HEK293 (cell line): ENCODE measurements around the gene BHMT.

Experiments
- CTCF ChIA-PET: fragments of 350-600 bp; formaldehyde crosslinking; extraction: SDS; loops from one replicate; lab custom pipeline; 2021; ENCODE audit warnings: antibody characterized with exemption; lab: Yijun Ruan, JAX
- POLR2A ChIA-PET: fragments of 300-600 bp; formaldehyde crosslinking; extraction: SDS; loops from one replicate; lab custom pipeline; 2020; ENCODE audit warnings: antibody characterized with exemption, inconsistent platforms; lab: Yijun Ruan, JAX
- H3K27ac ChIP-seq: fragments of 200-500 bp; sonication (Bioruptor generic); 2 replicates; pipeline ENCODE4 v1.5.1; 2014; ENCODE audit warnings: low read depth, low read length, control low read depth, inconsistent platforms; ENCODE audit errors: extremely low read depth
- H3K36me3 ChIP-seq, 2 experiments: fragments of 200-500 bp in 1 of 2; sonication (Bioruptor generic) in 1 of 2; 1 replicate in 1 of 2; 2 replicates in 1 of 2; pipeline ENCODE4 v1.5.1; 2014 to 2017; ENCODE audit warnings: inconsistent platforms in 2 of 2, low read length in 2 of 2; ENCODE audit not compliant: control insufficient read depth in 2 of 2, insufficient read depth in 1 of 2
- H3K4me1 ChIP-seq: fragments of 200-500 bp; sonication (Bioruptor generic); 2 replicates; pipeline ENCODE4 v1.5.1; 2014; ENCODE audit warnings: mild to moderate bottlenecking, low read length, inconsistent platforms; ENCODE audit not compliant: control insufficient read depth, insufficient read depth
- H3K4me3 ChIP-seq: 2 replicates; pipeline ENCODE4 v1.5.1; 2011; ENCODE audit warnings: low read depth, mild to moderate bottlenecking, control low read depth, low read length, moderate library complexity
- H3K9me3 ChIP-seq: fragments of 200-500 bp; sonication (Bioruptor generic); 2 replicates; pipeline ENCODE4 v1.5.1; 2014; ENCODE audit warnings: low read depth, low read length, inconsistent platforms; ENCODE audit not compliant: control insufficient read depth, insufficient read depth
- HOXA7 ChIP-seq: sonication (generic); formaldehyde crosslinking; IDR thresholded peaks from 2 replicates; pipeline ENCODE4 v1.8.1; 2022; ENCODE audit warnings: missing genetic modification reagents, borderline replicate concordance
- KLF7 ChIP-seq: fragments of 450-650 bp; formaldehyde crosslinking; IDR thresholded peaks from 2 replicates; pipeline ENCODE4 v1.5.1; 2016; ENCODE audit warnings: missing biosample characterization, missing genetic modification characterization, borderline replicate concordance
- SCRT1 ChIP-seq: fragments of 450-650 bp; formaldehyde crosslinking; IDR thresholded peaks from 2 replicates; pipeline ENCODE4 v1.5.1; 2016; ENCODE audit warnings: missing biosample characterization, missing genetic modification characterization, borderline replicate concordance
- SCRT2 ChIP-seq: fragments of 450-650 bp; formaldehyde crosslinking; IDR thresholded peaks from 2 replicates; pipeline ENCODE4 v1.5.1; 2016; ENCODE audit warnings: missing biosample characterization, missing genetic modification characterization
- TCF7L2 ChIP-seq: IDR thresholded peaks from 2 replicates; pipeline ENCODE4 v1.6.1; 2011; ENCODE audit warnings: low read depth, mild to moderate bottlenecking, inconsistent platforms, low read length, moderate library complexity, borderline replicate concordance
- YY1 ChIP-seq: fragments of 450-650 bp; formaldehyde crosslinking; IDR thresholded peaks from 2 replicates; pipeline ENCODE4 v1.5.1; 2018; ENCODE audit warnings: missing biosample characterization, missing genetic modification characterization
- ZBTB7A ChIP-seq: fragments of 450-650 bp; formaldehyde crosslinking; IDR thresholded peaks from 2 replicates; pipeline ENCODE4 v1.5.1; 2016; ENCODE audit warnings: low read depth, missing biosample characterization, missing genetic modification characterization
- ZFP41 ChIP-seq: fragments of 450-650 bp; formaldehyde crosslinking; IDR thresholded peaks from 2 replicates; pipeline ENCODE4 v1.5.1; 2016; ENCODE audit warnings: missing biosample characterization, missing genetic modification characterization, borderline replicate concordance
- ZNF133 ChIP-seq: fragments of 450-650 bp; formaldehyde crosslinking; IDR thresholded peaks from 2 replicates; pipeline ENCODE4 v1.5.1; 2016; ENCODE audit warnings: missing biosample characterization, missing genetic modification characterization
- ZNF140 ChIP-seq: fragments of 450-650 bp; formaldehyde crosslinking; IDR thresholded peaks from 2 replicates; pipeline ENCODE4 v1.5.1; 2016; ENCODE audit warnings: missing biosample characterization, missing genetic modification characterization
- ZNF16 ChIP-seq: fragments of 450-650 bp; formaldehyde crosslinking; IDR thresholded peaks from 2 replicates; pipeline ENCODE4 v1.5.1; 2016; ENCODE audit warnings: low read depth, missing biosample characterization, missing genetic modification characterization
- ZNF248 ChIP-seq: fragments of 450-650 bp; formaldehyde crosslinking; IDR thresholded peaks from 2 replicates; pipeline ENCODE4 v1.5.1; 2017; ENCODE audit warnings: missing biosample characterization, missing genetic modification characterization
- ZNF302 ChIP-seq: fragments of 450-650 bp; formaldehyde crosslinking; IDR thresholded peaks from 2 replicates; pipeline ENCODE4 v1.5.1; 2016; ENCODE audit warnings: missing biosample characterization, missing genetic modification characterization, low read depth
- ZNF354C ChIP-seq: fragments of 450-650 bp; formaldehyde crosslinking; IDR thresholded peaks from 2 replicates; pipeline ENCODE4 v1.5.1; 2016; ENCODE audit warnings: missing biosample characterization, missing genetic modification characterization, low read depth, borderline replicate concordance
- ZNF529 ChIP-seq: fragments of 450-650 bp; formaldehyde crosslinking; IDR thresholded peaks from 2 replicates; pipeline ENCODE4 v1.5.1; 2017; ENCODE audit warnings: missing genetic modification characterization, missing biosample characterization; ENCODE audit not compliant: insufficient replicate concordance
- ZNF555 ChIP-seq: fragments of 450-650 bp; formaldehyde crosslinking; conservative IDR thresholded peaks from 2 replicates; pipeline ENCODE4 v1.5.1; 2017; ENCODE audit warnings: missing biosample characterization, mild to moderate bottlenecking, missing genetic modification characterization, inconsistent platforms
- ZNF571 ChIP-seq: fragments of 450-650 bp; formaldehyde crosslinking; IDR thresholded peaks from 2 replicates; pipeline ENCODE4 v1.5.0; 2017; ENCODE audit warnings: missing biosample characterization, missing genetic modification characterization
- ZNF747 ChIP-seq: fragments of 450-650 bp; formaldehyde crosslinking; IDR thresholded peaks from 2 replicates; pipeline ENCODE4 v1.5.1; 2016; ENCODE audit warnings: missing biosample characterization, missing genetic modification characterization
- ZNF791 ChIP-seq: fragments of 450-650 bp; formaldehyde crosslinking; IDR thresholded peaks from 2 replicates; pipeline ENCODE4 v1.5.1; 2016; ENCODE audit warnings: missing biosample characterization, missing genetic modification characterization
- ZXDB ChIP-seq: fragments of 450-650 bp; formaldehyde crosslinking; IDR thresholded peaks from 2 replicates; pipeline ENCODE4 v1.5.1; 2016; ENCODE audit warnings: missing biosample characterization, missing genetic modification characterization
- TF ChIP-seq, protein P1 (sequence below): fragments of 450-650 bp; formaldehyde crosslinking; IDR thresholded peaks from 2 replicates; pipeline ENCODE4 v1.5.1; 2016; ENCODE audit warnings: missing biosample characterization, missing genetic modification characterization
- TF ChIP-seq, protein P2 (sequence below): fragments of 450-650 bp; formaldehyde crosslinking; IDR thresholded peaks from 2 replicates; pipeline ENCODE4 v1.5.1; 2016; ENCODE audit warnings: missing biosample characterization, missing genetic modification characterization
- TF ChIP-seq, protein P3 (sequence below): fragments of 450-650 bp; formaldehyde crosslinking; IDR thresholded peaks from 2 replicates; pipeline ENCODE4 v1.5.1; 2016; ENCODE audit warnings: missing biosample characterization, missing genetic modification characterization
- TF ChIP-seq, protein P4 (sequence below): fragments of 450-650 bp; formaldehyde crosslinking; conservative IDR thresholded peaks from 2 replicates; pipeline ENCODE4 v1.5.1; 2016; ENCODE audit warnings: low read depth, missing biosample characterization, missing genetic modification characterization
- TF ChIP-seq, protein P5 (sequence below): fragments of 450-650 bp; formaldehyde crosslinking; IDR thresholded peaks from 2 replicates; pipeline ENCODE4 v1.5.1; 2016; ENCODE audit warnings: missing biosample characterization, missing genetic modification characterization

BHMT gene, protein sequence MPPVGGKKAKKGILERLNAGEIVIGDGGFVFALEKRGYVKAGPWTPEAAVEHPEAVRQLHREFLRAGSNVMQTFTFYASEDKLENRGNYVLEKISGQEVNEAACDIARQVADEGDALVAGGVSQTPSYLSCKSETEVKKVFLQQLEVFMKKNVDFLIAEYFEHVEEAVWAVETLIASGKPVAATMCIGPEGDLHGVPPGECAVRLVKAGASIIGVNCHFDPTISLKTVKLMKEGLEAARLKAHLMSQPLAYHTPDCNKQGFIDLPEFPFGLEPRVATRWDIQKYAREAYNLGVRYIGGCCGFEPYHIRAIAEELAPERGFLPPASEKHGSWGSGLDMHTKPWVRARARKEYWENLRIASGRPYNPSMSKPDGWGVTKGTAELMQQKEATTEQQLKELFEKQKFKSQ

DNA sequence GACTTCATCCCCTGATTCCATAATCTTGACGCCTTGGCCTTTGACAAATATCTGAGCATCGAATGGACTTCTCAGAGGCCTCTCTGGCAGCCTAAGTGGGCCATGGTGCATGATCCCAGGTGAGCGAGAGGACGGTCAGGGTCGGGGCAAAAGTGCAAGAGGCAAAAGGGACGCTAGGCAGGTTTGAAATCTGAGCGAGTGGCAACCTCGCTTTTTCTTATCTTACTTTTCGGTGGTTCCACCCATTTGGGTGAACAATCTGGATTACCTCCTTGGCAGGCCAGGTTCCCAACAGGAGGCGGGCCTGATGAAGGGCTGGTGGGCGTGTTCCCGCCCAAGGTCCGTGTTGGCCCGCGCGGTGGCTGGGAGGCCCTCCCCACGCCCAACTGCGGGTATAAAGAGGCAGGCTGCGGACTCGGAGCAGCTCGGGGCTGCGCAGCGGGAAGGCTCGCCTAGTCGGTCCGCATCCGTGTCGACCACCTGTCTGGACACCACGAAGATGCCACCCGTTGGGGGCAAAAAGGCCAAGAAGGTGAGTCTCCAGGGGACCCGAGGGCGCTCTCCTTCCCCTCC is at the start of gene BHMT:
Gene BHMT, plus strand, starts transcription at position 423 of the 573 bp plus-strand sequence. Its CDS starts 77 bp downstream, at position 500.
- POLR2A ChIA-PET, result no interaction called here
- Histone ChIP-seq H3K9me3 (no peaks in the 10 kb centered on the region), H3K4me3 (no peak within 1 kb of the TSS), H3K27ac (no peak within 1 kb of the TSS)
- CTCF ChIA-PET, result no interaction called here
- TF ChIP-seq SCRT1 (tag by site-specific recombination) (no peak), YY1 (tag by site-specific recombination) (no peak), SCRT2 (no peak), ZNF791 (tag by site-specific recombination) (no peak), ZNF302 (no peak), ZNF354C (tag by site-specific recombination) (no peak), ZBTB7A (tag by site-specific recombination) (no peak), ZFP41 (tag by site-specific recombination) (no peak)
- TF ChIP-seq, protein P1, sequence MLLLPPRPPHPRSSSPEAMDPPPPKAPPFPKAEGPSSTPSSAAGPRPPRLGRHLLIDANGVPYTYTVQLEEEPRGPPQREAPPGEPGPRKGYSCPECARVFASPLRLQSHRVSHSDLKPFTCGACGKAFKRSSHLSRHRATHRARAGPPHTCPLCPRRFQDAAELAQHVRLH, result no peak
- TF ChIP-seq, all 188 proteins: peak for 0
- H3K4me1 ChIP-seq, result peaks cover 10% of the 10 kb centered on the region; the same call in 1 of the 2 replicates
- no peaks in the 10 kb centered on the region for H3K36me3 ChIP-seq

DNA sequence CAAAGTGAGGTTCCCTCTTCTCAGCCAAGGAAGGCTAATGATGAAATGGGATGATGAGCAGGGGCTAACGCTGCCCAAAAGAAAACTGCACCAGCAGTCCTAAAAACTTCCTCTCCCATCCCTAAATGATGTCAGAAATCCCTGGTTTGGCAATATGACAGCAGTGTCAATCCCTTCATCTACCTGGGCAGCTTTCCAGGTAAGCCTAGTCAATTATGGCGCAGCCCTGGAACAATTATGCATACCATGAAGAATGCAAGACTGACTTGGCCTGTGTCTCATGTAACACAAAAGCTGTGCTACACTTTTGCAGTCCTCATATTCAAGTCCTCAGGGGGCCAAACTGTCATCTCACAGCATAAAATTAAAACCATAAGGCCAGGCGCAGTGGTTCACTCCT is 49.2 kb upstream of the BHMT start:
- POLR2A ChIA-PET, result no interaction called here
- TF ChIP-seq ZNF248 (tag by site-specific recombination) (no peak), ZNF16 (no peak), ZXDB (no peak), ZNF140 (tag by site-specific recombination) (no peak), HOXA7 (CRISPR knock-in tag) (no peak), TCF7L2 (no peak), ZNF555 (tag by site-specific recombination) (no peak), ZNF133 (tag by site-specific recombination) (no peak), ZNF571 (no peak), KLF7 (tag by site-specific recombination) (no peak), ZNF747 (tag by site-specific recombination) (no peak), ZNF529 (tag by site-specific recombination) (no peak)
- TF ChIP-seq, protein P2, sequence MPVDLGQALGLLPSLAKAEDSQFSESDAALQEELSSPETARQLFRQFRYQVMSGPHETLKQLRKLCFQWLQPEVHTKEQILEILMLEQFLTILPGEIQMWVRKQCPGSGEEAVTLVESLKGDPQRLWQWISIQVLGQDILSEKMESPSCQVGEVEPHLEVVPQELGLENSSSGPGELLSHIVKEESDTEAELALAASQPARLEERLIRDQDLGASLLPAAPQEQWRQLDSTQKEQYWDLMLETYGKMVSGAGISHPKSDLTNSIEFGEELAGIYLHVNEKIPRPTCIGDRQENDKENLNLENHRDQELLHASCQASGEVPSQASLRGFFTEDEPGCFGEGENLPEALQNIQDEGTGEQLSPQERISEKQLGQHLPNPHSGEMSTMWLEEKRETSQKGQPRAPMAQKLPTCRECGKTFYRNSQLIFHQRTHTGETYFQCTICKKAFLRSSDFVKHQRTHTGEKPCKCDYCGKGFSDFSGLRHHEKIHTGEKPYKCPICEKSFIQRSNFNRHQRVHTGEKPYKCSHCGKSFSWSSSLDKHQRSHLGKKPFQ (tag by site-specific recombination), result no peak
- TF ChIP-seq, protein P3, sequence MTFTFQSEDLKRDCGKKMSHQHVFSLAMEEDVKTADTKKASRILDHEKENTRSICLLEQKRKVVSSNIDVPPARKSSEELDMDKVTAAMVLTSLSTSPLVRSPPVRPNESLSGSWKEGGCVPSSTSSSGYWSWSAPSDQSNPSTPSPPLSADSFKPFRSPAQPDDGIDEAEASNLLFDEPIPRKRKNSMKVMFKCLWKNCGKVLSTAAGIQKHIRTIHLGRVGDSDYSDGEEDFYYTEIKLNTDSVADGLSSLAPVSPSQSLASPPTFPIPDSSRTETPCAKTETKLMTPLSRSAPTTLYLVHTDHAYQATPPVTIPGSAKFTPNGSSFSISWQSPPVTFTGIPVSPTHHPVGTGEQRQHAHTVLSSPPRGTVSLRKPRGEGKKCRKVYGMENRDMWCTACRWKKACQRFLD (tag by site-specific recombination), result no peak
- TF ChIP-seq, protein P4, sequence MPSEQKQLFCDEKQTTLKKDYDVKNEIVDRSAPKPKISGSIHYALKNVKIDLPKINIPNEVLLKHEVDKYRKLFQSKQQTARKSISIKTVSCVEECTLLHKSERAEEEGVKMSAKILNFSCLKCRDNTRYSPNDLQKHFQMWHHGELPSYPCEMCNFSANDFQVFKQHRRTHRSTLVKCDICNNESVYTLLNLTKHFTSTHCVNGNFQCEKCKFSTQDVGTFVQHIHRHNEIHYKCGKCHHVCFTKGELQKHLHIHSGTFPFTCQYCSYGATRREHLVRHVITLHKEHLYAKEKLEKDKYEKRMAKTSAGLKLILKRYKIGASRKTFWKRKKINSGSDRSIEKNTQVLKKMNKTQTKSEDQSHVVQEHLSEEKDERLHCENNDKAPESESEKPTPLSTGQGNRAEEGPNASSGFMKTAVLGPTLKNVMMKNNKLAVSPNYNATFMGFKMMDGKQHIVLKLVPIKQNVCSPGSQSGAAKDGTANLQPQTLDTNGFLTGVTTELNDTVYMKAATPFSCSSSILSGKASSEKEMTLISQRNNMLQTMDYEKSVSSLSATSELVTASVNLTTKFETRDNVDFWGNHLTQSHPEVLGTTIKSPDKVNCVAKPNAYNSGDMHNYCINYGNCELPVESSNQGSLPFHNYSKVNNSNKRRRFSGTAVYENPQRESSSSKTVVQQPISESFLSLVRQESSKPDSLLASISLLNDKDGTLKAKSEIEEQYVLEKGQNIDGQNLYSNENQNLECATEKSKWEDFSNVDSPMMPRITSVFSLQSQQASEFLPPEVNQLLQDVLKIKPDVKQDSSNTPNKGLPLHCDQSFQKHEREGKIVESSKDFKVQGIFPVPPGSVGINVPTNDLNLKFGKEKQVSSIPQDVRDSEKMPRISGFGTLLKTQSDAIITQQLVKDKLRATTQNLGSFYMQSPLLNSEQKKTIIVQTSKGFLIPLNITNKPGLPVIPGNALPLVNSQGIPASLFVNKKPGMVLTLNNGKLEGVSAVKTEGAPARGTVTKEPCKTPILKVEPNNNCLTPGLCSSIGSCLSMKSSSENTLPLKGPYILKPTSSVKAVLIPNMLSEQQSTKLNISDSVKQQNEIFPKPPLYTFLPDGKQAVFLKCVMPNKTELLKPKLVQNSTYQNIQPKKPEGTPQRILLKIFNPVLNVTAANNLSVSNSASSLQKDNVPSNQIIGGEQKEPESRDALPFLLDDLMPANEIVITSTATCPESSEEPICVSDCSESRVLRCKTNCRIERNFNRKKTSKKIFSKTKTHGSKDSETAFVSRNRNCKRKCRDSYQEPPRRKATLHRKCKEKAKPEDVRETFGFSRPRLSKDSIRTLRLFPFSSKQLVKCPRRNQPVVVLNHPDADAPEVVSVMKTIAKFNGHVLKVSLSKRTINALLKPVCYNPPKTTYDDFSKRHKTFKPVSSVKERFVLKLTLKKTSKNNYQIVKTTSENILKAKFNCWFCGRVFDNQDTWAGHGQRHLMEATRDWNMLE (tag by site-specific recombination), result no peak
- TF ChIP-seq, protein P5, sequence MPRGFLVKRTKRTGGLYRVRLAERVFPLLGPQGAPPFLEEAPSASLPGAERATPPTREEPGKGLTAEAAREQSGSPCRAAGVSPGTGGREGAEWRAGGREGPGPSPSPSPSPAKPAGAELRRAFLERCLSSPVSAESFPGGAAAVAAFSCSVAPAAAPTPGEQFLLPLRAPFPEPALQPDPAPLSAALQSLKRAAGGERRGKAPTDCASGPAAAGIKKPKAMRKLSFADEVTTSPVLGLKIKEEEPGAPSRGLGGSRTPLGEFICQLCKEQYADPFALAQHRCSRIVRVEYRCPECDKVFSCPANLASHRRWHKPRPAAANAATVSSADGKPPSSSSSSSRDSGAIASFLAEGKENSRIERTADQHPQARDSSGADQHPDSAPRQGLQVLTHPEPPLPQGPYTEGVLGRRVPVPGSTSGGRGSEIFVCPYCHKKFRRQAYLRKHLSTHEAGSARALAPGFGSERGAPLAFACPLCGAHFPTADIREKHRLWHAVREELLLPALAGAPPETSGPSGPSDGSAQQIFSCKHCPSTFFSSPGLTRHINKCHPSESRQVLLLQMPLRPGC, result no peak

More for the DNA sequence above, 49.2 kb upstream of the BHMT start:
- Histone ChIP-seq H3K9me3 (no peaks in the 10 kb centered on the region), H3K27ac (no peak overlapping the region), H3K36me3 (no peaks in the 10 kb centered on the region), H3K4me3 (no peak overlapping the region), H3K4me1 (no peaks in the 10 kb centered on the region)
- CTCF ChIA-PET, result interaction anchor here (1.2 kb wide), 1 partner anchor 92 kb away, joined by 4 read pairs; no protein-coding TSS in a partner anchor
